NCI-H2227 (cell line): Measurements from ENCODE around the gene RMI2.

Source experiments
- DNase-seq: peaks from one replicate; lab custom pipeline; 2025; ENCODE audit not compliant: unreplicated experiment; lab: John Stamatoyannopoulos, UW

RMI2 gene

DNA sequence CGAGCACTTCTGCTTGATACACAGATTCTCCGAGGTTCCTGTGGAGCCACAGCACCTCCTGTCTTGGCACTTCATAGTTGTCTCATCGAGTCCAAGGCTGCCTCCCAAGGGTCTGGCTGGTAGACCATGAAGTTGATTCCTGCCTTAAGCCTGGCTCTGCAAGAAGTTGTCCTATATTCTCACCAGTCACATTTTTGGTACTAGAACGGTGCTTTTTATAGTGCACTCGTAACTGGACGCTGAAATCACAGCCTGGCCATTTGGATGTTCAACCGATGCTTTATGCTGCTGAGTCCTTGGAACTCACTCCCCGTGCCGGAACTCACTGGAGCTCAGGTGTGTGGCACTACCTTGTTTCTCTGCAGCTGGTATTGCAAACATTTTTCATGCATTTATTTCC is 35.6 kb downstream of the RMI2 start:
- no peak for DNase-seq

DNA sequence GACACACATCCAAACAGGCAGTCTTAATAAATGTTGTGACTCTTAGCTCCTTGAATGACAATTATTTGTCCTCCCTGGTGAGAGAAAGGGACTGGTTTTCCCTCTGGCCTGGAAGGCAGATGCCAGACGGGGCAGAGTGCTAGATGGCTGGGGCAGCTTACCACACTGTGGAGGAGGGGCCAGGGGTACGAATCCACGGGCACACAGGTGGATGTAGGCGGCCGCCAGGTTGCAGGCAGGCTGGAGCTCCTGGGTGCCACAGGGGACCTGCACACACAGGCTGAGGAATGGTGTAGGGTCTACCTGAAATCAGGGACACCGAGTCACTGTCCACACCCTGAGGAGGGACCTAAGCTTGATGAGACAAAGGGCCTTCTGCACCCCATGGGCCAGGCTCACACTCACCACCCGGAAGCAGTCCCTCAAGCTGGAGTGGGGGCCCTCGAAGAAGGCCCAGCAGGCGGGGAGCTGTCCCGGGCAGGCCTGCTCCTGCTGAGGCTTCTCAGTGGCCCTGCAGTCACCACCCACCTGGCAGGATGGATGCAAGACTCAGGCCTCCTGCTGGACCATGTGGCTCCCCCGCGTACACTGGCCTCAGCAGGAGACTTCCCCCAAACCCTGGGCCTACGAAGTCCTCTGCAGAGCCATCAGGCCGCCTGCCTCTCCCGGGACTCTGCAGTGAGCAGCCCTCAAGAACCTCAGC is 38.4 kb downstream of the RMI2 start:
- DNase-seq: no peak

DNA sequence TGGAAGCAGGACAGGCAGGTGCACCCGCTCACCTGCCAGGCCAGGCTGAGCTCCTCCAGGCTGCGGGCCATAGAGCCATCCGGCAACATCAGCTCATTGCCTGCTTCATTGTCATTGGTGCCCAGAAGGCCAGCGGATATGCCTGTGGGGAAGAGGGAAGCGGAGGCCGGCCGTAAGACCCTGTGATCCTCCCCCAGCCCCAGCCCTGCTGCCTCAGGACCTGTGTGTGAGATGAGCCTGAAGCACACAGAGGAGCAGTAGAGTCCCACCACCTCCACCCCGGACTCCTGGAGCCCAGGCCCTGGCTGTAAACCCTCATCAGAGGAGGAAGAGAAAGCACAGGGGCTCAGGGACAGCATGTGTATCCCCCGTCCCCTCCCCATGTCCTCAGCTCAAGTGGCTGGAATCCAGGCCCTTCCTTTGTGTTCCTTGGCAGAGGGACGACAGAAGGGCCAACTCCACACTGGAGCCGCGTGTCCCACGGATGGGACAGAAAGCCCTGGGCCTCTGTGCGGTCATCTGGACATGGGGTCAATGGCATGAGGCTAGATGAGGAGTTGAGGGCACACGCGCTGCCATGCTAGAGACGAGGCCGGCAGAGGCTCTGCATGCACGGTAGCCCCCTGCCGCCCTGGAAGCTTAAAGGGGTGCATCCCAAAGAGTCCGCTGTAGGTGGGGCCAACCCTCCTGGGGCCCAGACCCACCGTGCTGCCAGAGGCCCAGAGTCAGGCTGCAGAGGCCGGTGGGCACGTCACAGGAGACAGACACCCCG is 39.1 kb downstream of the RMI2 start:
- no peak for DNase-seq

DNA sequence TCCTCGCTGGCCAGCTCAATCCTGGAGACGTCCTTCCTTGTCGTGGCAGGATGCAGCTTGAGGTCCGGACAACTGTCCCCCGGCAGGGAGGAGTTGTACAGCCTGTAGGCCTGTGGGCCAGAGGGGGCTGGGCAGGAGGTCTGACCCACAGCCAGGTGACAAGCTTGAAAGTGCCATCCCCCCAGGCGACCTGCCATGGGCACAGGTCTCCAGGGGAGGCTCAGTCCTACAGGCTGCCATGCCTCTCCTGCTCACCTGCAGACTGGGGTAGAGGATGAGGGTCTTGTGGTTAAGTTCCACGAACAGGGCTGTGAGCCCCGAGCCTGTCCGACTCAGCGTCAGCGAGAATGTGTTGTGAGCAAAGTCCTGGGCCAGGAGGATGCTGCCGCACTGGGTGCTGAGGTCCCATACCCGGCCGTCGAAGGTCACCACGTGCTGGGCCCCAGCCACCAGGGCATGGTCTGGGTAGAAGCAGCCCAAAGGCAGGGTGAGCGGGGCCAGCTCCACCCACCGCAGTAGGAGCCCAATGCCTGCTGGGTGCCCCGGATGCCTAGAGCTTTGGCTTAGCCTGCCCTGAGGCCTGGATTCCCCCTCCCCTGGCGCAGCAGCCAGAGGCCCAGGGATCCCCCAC is 39.8 kb downstream of the RMI2 start:
- DNase-seq: no peak

DNA sequence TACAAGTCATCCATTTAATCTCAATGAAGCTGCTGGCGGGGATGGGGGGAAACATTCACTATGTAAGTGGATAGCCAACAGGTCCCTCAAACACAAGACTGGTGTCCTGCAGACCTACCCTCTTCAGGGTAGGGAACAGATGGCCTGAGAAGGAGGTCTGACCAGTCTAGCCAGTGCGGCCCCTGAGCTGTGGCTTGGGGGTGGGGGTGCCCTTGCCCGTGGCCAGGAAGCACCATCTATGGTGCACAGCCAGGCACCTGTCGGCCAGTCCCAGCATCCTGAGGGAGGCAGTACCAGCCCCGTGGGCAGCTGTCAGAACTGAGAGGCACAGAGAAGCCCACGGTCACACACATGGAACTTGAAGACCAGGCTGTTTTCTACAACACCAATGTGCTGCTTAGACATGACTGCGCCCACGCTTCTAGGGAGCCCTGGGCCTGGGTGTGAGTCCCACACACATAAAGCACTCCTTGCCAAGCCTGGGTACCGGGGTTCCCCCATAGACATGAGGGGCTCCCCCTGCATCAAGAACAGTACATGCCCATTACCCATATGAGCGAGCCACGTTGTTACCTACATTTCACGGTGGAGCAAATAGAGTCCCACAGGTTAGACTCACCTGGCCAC is 40.9 kb downstream of the RMI2 start:
- no peak for DNase-seq

DNA sequence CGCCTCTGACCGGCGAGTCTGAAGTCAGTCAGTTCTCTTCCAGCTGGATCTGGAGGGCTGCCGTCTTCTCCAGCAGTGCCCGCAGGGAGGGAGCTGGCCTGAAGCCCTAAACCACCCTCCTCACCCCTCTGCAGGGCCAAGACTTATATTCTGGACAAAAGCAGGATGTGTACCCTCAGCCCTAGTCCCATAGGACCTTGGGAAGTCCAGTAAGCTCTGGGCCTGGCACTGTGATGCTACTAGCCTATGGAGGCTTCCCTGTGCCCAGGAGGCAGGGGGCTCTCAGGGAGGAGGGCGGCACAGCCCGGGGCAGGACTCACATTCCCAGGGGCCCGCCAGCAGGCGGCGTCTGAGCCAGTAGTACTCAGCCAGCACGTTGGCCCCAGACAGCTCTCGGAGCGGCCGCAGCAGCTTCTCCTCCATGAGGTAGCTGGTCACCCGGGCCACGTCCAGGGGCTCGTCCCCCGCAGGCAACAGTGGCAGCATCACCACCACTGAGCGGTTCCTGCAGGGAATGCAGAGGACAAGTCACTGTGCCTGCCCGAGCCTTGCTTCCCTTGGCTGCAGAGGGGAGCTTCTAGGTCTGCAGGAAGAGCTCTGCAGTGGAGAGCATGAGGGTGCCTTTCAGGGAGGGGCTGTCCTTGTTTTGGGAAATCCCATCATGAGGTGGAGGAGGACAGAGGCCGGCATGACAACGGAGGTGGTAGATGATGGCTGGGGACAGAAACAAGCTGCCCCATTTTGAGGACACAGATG is 41.7 kb downstream of the RMI2 start:
- DNase-seq: no peak

DNA sequence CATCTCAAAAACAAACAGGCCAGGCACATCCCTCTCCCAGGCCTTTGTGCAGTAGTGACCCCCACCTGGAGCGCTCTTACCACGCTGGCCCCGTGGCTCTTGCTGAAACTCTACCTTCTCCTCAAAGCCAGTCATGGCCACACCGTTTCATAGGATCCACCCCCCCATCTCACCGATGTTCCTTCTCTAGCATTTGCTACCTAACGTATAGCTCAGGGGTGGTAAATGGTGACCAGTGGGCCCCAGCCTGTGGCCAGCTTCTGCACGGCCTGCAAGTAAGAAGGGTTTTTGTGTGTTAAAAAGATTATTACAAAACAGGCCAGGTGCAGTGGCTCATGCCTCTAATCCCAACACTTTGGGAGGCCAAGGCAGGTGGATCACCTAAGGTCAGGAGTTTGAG is 43.8 kb downstream of the RMI2 start:
- DNase-seq: no peak

DNA sequence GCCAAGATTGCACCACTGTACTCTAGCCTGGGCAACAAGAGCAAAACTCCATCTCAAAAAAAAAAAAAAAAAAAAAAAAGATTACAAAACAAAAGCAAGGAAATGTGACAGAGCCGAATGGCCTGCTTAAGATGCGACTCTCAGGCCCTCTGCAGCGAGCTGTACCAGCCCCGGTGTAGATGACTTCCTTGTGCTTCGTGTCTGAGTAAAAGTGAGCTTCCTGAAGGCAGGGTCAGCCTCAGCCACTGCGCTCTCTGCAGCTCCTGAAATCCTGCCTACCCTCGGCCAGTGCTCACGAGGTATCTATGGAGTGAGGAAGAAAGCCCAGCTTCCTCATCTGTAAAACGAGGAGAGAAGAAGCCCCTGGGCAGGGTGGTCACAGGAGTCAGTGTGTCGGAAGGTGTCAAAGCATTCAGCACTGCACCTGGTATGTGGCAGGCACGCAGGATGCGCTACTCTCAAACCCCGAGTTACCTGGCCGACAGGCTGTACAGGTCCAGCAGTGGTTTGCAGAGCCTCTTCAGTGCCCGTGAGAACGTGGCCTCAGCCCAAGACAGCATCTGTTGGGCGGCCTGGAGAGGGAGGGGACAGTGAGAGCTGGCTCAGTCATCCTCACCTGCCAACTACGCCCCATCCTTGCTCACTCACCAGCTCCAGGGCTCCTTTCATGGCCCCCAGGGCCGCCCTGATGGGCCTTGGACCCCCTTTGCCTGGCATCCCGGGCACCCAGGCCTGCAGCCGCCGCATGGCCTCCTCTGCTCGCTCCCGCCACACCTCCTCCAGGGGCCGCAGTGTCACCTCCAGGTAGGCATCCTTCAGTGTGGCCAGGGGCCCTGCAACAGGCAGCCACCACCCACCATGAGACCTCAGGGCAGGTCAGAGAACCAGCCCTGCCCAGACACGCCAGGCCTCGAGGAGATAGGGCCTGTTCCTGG is 44.6 kb downstream of the RMI2 start:
- DNase-seq: no peak

DNA sequence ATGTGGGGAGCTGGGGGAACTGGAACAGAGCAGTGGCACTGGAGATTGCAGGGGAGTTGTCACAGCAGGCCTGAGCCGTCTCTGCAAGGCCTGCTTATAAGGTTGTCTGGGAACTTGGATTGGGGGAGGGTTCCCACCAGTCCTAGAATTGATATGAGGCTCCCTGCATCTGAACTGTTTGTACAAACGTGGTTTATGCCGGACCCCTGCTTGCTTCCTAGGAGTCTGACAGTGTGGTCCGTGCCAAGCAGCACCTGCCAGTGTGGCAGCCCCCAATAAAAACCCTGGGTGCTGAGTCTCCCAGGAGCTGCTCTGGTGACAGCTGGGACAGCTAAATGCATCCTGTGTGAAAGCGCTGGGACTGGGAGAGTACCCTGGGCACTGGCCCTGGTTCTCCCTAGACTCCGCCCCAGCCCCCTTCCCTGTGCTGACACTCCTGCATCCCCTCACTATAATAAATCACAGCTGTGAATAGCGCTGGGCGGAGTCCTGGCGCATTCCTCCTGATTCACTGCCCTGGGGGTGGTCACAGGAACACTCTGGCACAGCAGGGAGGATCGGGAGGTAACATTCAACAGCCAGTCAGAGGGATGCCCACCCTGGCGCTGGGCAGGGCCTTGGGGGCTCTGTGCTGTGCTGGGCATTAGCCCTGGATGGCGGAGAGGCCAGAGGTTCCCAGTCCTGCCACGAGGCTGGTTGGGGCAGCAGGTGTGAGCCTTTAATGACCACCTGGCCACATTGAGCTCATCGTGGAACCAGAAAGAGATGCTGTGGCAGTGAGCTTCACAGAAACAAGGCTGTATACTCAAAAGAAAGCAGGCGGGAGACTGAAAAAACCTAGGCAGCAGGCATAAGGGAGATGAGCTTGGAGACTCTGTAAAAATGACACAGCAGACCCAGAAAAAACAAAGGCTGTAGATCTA is 45.6 kb downstream of the RMI2 start:
- peak; percentile 84 for DNase-seq

DNA sequence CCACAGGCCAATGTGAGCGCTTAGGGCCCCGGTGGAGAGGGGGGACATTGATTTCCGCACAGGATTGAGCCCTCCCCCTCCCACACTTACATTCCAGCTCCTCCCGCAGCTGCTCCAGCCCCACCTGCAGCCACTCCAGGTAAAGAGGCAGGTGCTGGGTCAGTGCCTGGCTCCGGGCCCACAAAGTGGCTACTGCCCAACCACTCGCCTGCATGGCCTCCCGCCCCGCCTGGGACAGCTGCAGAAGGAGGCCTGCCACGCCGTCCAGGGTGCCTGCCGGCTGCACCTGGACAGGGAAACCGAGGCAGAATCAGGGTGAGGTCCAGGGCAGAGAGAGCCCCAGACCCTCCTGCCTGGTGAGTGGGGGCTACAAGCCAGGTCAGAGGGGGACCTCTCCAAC is 46.3 kb downstream of the RMI2 start:
- no peak for DNase-seq

DNA sequence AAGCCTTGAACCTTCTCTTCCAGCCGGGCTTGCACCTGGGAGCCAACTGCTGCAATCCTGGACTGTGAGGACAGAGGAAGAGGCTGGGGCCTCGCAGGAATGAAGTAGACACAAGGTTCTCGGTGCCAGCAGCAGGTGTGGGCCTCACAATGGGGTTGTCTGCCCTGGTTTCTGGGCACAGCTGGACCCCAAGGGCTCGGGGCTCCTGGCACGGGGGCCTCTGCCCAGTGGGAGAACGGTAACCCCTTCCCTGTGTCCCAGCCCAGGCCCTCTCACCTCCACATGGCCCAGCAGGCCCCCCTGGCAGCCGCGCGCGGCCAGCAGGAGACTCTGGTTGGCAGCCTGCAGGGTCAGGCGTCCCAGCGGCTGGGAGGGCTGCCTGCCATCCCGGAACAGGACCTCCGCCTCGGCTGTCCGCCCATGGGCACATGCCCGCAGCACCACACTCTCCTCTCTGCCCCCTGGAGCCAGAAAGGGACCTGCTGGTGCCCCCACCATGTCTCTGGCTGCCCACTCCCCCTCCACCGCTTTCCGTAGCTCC is 46.9 kb downstream of the RMI2 start:
- DNase-seq: no peak

DNA sequence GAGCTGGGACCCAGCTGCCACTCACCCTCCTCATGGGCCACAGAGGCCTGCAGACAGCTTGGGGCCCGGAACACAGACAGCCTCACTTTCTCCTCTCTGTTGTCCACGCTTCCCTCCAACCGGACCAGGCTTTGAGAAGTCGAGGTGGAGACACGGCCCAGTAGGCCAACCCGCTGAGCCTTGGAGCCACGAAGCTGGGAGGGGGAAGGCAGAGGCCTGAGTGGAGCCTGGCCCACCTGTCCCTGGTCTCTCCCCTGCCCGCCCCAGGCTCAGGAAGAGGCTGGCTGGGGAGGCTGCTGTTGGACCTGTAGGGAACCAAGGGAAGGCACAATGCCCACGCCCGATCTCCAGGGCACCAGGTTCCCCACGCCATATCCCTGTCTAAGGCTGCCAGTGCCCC is 48.1 kb downstream of the RMI2 start:
- DNase-seq: no peak

DNA sequence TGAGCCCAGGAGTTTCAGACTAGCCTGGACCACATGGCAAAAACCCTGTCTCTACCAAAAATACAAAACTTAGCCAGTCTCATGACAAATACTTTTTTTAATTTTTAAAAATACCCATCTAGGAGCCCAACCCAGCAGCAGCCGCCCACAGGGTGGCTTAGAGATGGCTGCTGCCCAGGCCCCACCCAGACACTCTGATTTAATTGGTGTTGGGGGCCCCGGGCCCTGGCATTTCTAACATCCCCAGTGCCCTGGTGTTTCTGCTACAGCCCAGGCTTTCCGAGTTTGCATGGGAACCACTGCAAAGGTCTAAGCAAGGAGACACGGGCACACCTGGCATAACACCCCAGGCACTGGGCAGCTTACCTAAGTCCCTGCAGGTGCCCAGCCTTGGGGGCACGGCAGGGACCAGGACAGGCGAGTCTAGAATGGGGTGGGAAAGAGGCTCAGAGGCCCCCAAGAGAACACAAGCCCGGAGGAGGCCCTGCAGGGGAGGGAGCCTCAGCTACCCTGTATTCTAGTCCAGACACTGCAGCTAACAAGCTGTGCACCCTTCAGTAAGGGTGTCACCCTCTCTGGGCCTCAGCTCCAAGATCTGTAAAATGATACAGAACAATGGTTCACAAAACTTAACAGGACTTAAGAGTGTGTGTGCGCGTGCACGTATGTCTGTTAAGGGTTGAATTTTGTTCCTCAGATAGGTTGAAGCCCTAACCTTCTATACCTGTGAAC is 48.8 kb downstream of the RMI2 start:
- no peak for DNase-seq

DNA sequence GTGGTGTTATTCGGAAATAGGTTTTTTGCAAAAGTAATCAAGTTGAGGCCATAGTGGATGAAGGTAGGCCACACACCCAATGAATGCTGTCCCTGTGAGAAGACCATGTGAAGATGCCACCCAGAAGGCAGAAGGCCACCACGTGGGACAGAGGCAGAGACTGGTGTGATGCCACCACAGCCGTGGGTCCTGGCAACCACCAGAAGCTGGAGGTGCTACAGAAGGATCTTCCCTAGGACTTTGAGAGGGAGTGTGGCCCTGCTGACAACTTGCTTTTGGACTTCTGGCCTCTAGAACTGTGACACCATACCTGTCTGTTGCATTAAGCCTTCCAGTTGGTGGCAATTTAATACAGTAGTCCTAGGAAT is 49.3 kb downstream of the RMI2 start:
- DNase-seq: no peak

DNA sequence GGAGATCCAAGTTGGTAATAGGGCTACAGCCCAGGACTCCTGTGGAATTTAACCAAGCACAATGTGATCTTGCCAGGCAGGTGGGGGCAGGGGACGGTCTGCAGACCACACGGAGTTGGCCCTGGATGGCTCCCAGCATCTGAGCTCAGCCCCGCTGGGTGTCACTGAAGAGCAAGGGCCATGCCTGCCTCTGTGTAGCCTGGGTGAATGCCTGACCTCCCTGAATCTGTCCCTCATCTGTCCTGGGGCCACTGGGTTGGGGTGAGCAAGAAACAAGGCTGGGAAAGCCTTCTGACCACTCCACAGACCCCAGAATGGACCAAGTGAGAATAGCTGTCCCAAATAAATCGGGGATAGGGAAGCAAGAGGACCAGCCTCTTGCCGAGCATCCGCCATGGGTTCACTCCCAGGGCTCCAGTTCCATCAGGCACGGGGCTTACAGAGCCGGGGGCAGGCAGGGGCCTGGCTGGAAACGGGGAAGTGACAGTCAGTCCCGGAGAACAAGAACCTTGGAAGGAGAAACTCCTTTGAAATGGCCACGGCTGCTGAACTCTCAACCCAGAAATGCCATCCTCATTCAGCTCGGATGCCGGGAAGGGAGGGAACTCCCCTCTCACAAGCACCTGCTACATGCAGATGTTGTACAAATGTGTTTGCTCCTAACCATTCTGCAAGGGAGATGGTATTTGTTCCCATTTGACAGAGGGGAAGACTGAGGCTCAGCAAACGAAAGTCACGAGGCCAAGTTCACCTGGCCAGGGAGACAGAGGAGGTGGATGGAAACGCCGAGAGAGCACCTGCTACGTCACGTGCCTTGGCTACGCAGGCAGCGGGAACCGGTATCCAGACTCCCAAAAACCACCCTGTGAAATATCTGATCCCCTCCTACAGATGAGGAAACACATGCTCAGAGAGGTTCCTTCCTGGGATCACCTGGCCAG is 50.0 kb downstream of the RMI2 start:
- no peak for DNase-seq

DNA sequence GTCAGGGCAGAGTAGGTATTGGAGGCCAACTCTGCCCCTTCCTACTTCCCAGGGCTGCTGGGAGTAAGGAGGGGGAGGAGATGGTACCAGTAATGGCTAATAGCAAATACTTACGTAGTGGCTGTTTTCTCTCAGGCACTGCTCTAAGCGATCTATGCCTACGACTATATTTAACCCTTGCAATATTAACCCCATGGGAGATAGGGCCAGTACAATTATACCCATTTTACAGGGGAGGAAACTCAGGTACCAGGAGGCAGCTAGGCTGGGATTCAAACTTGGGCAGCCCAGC is 50.6 kb downstream of the RMI2 start:
- no peak for DNase-seq
